PC-3 (cell line): ENCODE measurements around the gene L1CAM. TPM values are rescaled to one million over a fixed set of nuclear protein-coding genes. Genes with fewer than 3 reads are reported as not detected.

Source experiments
- ATAC-seq: fragments of 200-7000 bp; cut with Tn5 transposase; 2 replicates; pipeline ENCODE4 v1.9.1; 2020; ENCODE audit warnings: mild to moderate bottlenecking, moderate library complexity
- BruUV-seq: library from RNA; stranded (reverse); fragments of 400-500 nt; replicated peaks from 2 replicates; lab custom pipeline; 2021; lab: Mats Ljungman, UMichigan
- CTCF ChIA-PET: fragments of 300-600 bp; sonication (Branson Sonifier 250); formaldehyde crosslinking; loops from one replicate; lab custom pipeline; 2022; ENCODE audit warnings: antibody characterized with exemption; lab: Charles Lee
- POLR2A ChIA-PET: fragments of 300-600 bp; sonication (Branson Sonifier 250); formaldehyde crosslinking; loops from one replicate; lab custom pipeline; 2022; ENCODE audit warnings: antibody characterized with exemption; ENCODE audit not compliant: unreplicated experiment; lab: Charles Lee
- DNase-seq: peaks from one replicate; pipeline ENCODE4 v3.0.0-alpha.2; 2015
- H2AFZ ChIP-seq: fragments of 300-600 bp; sonication (generic); 2 replicates; pipeline ENCODE4 v1.6.0; 2016; ENCODE audit warnings: antibody characterized with exemption, low read length
- H3F3A ChIP-seq: fragments of 300-600 bp; sonication (generic); one replicate; pipeline ENCODE4 v1.6.0; 2017; ENCODE audit warnings: antibody characterized with exemption, low read length, control low read depth, mild to moderate bottlenecking; ENCODE audit not compliant: unreplicated experiment
- H3K27ac ChIP-seq: fragments of 300-600 bp; sonication (generic); 2 replicates; pipeline ENCODE4 v1.5.1; 2016; ENCODE audit warnings: mild to moderate bottlenecking, low read length
- H3K27me3 ChIP-seq: fragments of 300-600 bp; sonication (generic); 2 replicates; pipeline ENCODE4 v1.6.1; 2016; ENCODE audit warnings: low read length, mixed read lengths
- H3K36me3 ChIP-seq: fragments of 300-600 bp; sonication (generic); 2 replicates; pipeline ENCODE4 v1.6.1; 2016; ENCODE audit warnings: low read depth, mixed run types, low read length, mixed read lengths
- H3K4me1 ChIP-seq: fragments of 300-600 bp; sonication (generic); 2 replicates; pipeline ENCODE4 v1.5.1; 2016; ENCODE audit warnings: low read length; ENCODE audit not compliant: insufficient read depth
- H3K4me2 ChIP-seq: fragments of 300-600 bp; sonication (generic); 2 replicates; pipeline ENCODE4 v1.6.0; 2016; ENCODE audit warnings: low read length
- H3K4me3 ChIP-seq: fragments of 300-600 bp; sonication (generic); 2 replicates; pipeline ENCODE4 v1.5.1; 2016; ENCODE audit warnings: mild to moderate bottlenecking, low read length, mixed read lengths
- H3K79me2 ChIP-seq: fragments of 300-600 bp; sonication (generic); 2 replicates; pipeline ENCODE4 v1.6.1; 2017; ENCODE audit warnings: low read length, mixed read lengths
- H3K9ac ChIP-seq: fragments of 300-600 bp; sonication (generic); 2 replicates; pipeline ENCODE4 v1.6.0; 2016; ENCODE audit warnings: mild to moderate bottlenecking, low read length
- H3K9me2 ChIP-seq: fragments of 300-600 bp; sonication (generic); replicated peaks from 2 replicates; pipeline ENCODE4 v1.6.1; 2016; ENCODE audit warnings: mixed run types, low read length, mixed read lengths
- H3K9me3 ChIP-seq: fragments of 300-600 bp; sonication (generic); 2 replicates; pipeline ENCODE4 v1.6.1; 2016; ENCODE audit warnings: low read length, mixed read lengths
- H4K20me1 ChIP-seq: fragments of 300-600 bp; sonication (generic); 2 replicates; pipeline ENCODE4 v1.6.1; 2016; ENCODE audit warnings: low read length, mixed read lengths
- EZH2 ChIP-seq: fragments of 300-600 bp; sonication (generic); IDR thresholded peaks from one replicate; pipeline ENCODE4 v1.6.1; 2017; ENCODE audit warnings: antibody characterized with exemption, mild to moderate bottlenecking, low read length; ENCODE audit not compliant: unreplicated experiment
- EZH2phosphoT487 ChIP-seq: fragments of 300-600 bp; sonication (generic); IDR thresholded peaks from 2 replicates; pipeline ENCODE4 v1.6.1; 2018; ENCODE audit warnings: mild to moderate bottlenecking, antibody characterized with exemption, low read length, borderline replicate concordance
- intact Hi-C: fragments of 100-400 bp; cut with micrococcal nuclease; formaldehyde crosslinking; loops from 2 replicates; pipeline ENCODE4 v1.9.0; 2023
- total RNA-seq: library from RNA; depleted of rRNA; stranded (reverse); fragments of >200 nt; gene quantifications from 2 replicates; pipeline ENCODE4 v1.2.3, GENCODE V29; 2014
- TF ChIP-seq, protein P1 (sequence below): fragments of 300-600 bp; sonication (generic); conservative IDR thresholded peaks from 2 replicates; pipeline ENCODE4 v1.5.1; 2017; ENCODE audit warnings: antibody characterized with exemption, low read depth, mild to moderate bottlenecking, low read length

Gene L1CAM
- total RNA-seq, 1 experiment from 2014 or later, result 5.2 TPM

DNA sequence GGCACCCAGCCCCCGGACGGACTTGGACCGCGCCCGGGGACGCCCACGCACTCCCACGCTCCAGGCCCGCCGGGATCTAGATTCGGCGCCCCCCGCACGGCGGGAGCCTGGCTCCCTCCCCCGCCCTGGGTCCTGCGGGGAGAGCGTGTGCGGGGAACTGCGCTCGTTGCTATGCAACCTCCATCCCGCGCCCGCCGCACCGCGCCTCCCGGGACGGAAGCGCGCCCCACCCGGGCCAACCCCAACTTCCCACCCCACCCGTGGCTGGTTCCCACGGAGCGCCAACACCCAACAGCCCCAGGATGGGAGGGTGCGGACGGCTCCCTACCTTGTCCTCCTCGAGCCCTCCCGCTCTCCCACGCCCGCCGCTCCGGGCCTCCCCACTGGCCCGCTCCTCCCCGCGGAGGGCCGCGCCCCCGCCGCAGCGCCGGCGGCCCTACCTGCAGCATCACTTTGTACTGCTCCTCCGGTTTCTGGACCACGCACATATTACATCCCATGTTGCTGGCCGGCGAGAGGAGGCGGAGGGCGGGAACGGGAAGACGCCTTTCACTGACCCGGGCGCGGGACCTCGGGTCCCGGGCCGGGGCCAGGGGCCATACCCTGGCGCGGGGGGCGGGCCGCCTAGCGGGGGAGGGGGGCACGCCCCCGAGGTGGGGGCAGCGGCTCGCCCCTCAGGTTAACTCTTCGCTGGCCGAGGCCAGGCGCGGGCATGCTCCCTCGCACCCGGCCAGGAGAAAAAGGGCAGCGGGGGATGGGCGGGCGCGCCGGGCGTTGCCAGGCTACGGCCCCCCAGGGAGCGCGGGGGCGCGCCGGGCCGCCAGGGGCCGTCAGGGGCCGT is 56.0 kb downstream of the L1CAM start, which contains the start of gene PDZD4:
Gene PDZD4, minus strand, starts transcription at position 746 of the 841 bp plus-strand sequence. Its CDS starts 246 bp downstream, at position 500.
- Histone ChIP-seq H3K9me2 (no peaks in the 10 kb centered on the region), H3K4me2 (peak within 1 kb of the TSS; percentile 56), H3K9ac (no peak within 1 kb of the TSS), H3K9me3 (no peaks in the 10 kb centered on the region), H2AFZ (no peak within 1 kb of the TSS), H3K79me2 (no peaks in the 10 kb centered on the region), H4K20me1 (no peaks in the 10 kb centered on the region), H3K4me3 (peak within 1 kb of the TSS; percentile 32; the same call in 1 of the 2 replicates), H3K36me3 (no peaks in the 10 kb centered on the region), H3K4me1 (no peaks in the 10 kb centered on the region), H3K27me3 (peaks cover 43% of the 10 kb centered on the region), H3F3A (no peaks in the 10 kb centered on the region), H3K27ac (no peak within 1 kb of the TSS)
- POLR2A ChIA-PET, result no interaction called here
- CTCF ChIA-PET, result no interaction called here
- no TSS peak for BruUV-seq
- TF ChIP-seq EZH2 (peak; percentile 88), EZH2phosphoT487 (peak; percentile 66; the same call in 1 of the 2 replicates)
- TF ChIP-seq, protein P1, sequence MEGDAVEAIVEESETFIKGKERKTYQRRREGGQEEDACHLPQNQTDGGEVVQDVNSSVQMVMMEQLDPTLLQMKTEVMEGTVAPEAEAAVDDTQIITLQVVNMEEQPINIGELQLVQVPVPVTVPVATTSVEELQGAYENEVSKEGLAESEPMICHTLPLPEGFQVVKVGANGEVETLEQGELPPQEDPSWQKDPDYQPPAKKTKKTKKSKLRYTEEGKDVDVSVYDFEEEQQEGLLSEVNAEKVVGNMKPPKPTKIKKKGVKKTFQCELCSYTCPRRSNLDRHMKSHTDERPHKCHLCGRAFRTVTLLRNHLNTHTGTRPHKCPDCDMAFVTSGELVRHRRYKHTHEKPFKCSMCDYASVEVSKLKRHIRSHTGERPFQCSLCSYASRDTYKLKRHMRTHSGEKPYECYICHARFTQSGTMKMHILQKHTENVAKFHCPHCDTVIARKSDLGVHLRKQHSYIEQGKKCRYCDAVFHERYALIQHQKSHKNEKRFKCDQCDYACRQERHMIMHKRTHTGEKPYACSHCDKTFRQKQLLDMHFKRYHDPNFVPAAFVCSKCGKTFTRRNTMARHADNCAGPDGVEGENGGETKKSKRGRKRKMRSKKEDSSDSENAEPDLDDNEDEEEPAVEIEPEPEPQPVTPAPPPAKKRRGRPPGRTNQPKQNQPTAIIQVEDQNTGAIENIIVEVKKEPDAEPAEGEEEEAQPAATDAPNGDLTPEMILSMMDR, result no peak
- intact Hi-C loops, result no loop called here
- DNase-seq, result no peak
- peak; percentile 22; the same call in 1 of the 2 replicates for ATAC-seq

DNA sequence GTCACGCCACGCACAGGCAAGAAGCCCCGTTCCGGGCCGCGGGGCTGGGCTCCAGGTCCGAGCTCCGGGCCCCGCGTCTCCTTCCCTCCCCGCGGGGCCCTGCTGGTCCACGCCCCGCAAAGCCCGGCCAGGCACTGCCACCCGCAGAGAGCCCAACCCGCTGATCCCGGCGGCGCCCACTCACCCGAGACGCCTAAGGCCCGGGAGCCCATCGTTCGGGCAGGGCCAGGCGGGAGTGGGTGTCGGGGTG is 56.5 kb downstream of the L1CAM start:
- Histone ChIP-seq H3K9me2 (no peaks in the 10 kb centered on the region), H4K20me1 (no peaks in the 10 kb centered on the region), H3K4me3 (no peak overlapping the region), H3K27ac (no peak overlapping the region), H3K4me1 (no peaks in the 10 kb centered on the region), H3K36me3 (no peaks in the 10 kb centered on the region), H3K9ac (no peak overlapping the region), H3K79me2 (no peaks in the 10 kb centered on the region), H3F3A (no peaks in the 10 kb centered on the region), H3K4me2 (no peak overlapping the region), H3K9me3 (no peaks in the 10 kb centered on the region), H3K27me3 (peaks cover 45% of the 10 kb centered on the region), H2AFZ (no peak overlapping the region)
- TF ChIP-seq EZH2phosphoT487 (no peak), EZH2 (no peak)
- TF ChIP-seq, protein P1, result no peak
- ATAC-seq (no peak), DNase-seq (no peak)
- no TSS peak for BruUV-seq
- ChIA-PET CTCF (no interaction called here), POLR2A (no interaction called here)
- intact Hi-C loops, result no loop called here
